SU-DHL-6 (cell line): ENCODE measurements around the gene ABCF2.

ENCODE experiments used
- CTCF ChIP-seq: fragments of 200-600 bp; sonication (generic); IDR thresholded peaks from one replicate; pipeline ENCODE4 v1.5.1; 2017; ENCODE audit warnings: antibody characterized with exemption, mild to moderate bottlenecking, low read length, moderate library complexity; ENCODE audit not compliant: insufficient read depth, poor library complexity, severe bottlenecking
- EZH2phosphoT487 ChIP-seq: fragments of 200-600 bp; sonication (generic), shearing (Covaris generic); conservative IDR thresholded peaks from 2 replicates; pipeline ENCODE4 v1.6.1; 2018; ENCODE audit warnings: mild to moderate bottlenecking, antibody characterized with exemption, low read length, moderate library complexity, mixed read lengths

GRCh38 chr7:151240536-151240935, 13.5 kb upstream of the ABCF2 start:
- TF ChIP-seq EZH2phosphoT487 (no peak), CTCF (no peak)
